Measurements from ENCODE around the gene LYPD3.

DNA sequence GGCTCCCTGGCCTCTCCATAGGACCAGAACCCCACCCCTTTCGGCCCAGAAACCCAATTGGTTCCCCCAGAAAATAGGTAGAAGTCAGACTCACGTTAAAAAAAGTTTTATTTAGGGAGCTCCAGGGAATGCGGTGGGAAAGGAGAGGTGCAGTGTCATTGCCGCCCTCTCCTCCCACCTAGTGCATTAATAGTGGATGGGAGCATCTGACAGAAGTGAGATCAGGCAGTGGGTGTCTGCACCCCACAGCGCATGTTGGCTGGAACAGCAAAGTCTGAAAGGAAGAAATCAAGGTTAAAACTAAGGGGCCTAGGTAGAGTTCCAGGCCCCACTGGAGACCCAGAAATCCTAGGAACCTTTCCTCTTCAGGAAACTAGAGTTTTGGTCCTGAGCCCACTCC, 41.2 kb upstream of the LYPD3 start:
- TF ChIP-seq, protein P1, sequence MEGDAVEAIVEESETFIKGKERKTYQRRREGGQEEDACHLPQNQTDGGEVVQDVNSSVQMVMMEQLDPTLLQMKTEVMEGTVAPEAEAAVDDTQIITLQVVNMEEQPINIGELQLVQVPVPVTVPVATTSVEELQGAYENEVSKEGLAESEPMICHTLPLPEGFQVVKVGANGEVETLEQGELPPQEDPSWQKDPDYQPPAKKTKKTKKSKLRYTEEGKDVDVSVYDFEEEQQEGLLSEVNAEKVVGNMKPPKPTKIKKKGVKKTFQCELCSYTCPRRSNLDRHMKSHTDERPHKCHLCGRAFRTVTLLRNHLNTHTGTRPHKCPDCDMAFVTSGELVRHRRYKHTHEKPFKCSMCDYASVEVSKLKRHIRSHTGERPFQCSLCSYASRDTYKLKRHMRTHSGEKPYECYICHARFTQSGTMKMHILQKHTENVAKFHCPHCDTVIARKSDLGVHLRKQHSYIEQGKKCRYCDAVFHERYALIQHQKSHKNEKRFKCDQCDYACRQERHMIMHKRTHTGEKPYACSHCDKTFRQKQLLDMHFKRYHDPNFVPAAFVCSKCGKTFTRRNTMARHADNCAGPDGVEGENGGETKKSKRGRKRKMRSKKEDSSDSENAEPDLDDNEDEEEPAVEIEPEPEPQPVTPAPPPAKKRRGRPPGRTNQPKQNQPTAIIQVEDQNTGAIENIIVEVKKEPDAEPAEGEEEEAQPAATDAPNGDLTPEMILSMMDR (IDR thresholded peaks at IDR 0.05): no peak
- TF ChIP-seq POLR2A (IDR thresholded peaks at IDR 0.05): no peak

Measured in prostate gland (tissue), 2 donors.